Adrenal gland (tissue), 5 donors: ENCODE results near the gene NRDC.

Source experiments
- CTCF ChIP-seq, 6 experiments: fragments of 450-650 bp in 4 of 6; fragments of 200-600 bp in 2 of 6; sonication (generic) in 1 of 6; IDR thresholded peaks; 1 replicate in 5 of 6; 2 replicates in 1 of 6; pipeline versions ENCODE4 v1.5.1 to v1.8.0; 2016 to 2021; ENCODE audit warnings: antibody characterized with exemption in 6 of 6, mild to moderate bottlenecking in 2 of 6, moderate library complexity in 1 of 6
- POLR2A ChIP-seq, 2 donors: fragments of 450-650 bp; IDR thresholded peaks; one replicate each; pipeline ENCODE4 v1.6.1; 2017; ENCODE audit warnings: antibody characterized with exemption in 2 of 2, mild to moderate bottlenecking in 2 of 2, moderate library complexity in 1 of 2
- donor health status: DM: no; HTN: no; CAD: no.

GRCh38 chr1:51875836-51876235 lies 2.7 kb downstream of the NRDC start:
- TF ChIP-seq CTCF (IDR thresholded peaks at IDR 0.05) (no peak), POLR2A (IDR thresholded peaks at IDR 0.05) (no peak)
